Subcutaneous adipose tissue (tissue), 4 donors: Measurements from ENCODE around the gene GATAD2B. TPM values are rescaled to one million over a fixed set of nuclear protein-coding genes. Genes with fewer than 3 reads are reported as not detected.

Experiments used
- total RNA-seq, 4 donors: library from RNA; depleted of rRNA; stranded (reverse); fragments of >200 nt; gene quantifications; one replicate each; pipeline ENCODE4 v1.1.0, GENCODE V29; 2016
- TF ChIP-seq, protein P1 (sequence below): fragments of 450-650 bp; IDR thresholded peaks from one replicate; pipeline ENCODE4 v1.5.1; 2016; ENCODE audit warnings: low read depth, mild to moderate bottlenecking, control low read depth, antibody characterized with exemption, moderate library complexity

GATAD2B gene
- total RNA-seq, 4 donors from 2014 or later = 14.3 to 22.3 (median 18.1) TPM

DNA sequence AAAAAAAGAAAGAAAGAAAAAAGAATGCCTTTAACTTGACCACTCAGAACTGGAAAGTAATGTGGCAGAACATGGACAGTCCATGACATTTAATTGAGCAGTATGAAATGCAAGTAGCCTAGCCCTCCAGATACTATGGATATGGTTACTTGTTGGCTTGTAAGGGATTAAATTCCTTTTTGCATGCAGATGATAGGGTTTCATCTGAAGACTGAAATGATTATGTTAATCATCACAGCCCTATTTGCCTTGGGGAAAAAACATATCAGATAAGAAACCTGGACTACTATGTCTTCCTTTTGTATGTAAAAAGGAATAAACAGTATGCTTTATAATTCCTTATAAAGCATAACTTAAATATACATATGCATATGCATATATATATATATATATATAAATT, 66.0 kb downstream of the GATAD2B start:
- TF ChIP-seq, protein P1, sequence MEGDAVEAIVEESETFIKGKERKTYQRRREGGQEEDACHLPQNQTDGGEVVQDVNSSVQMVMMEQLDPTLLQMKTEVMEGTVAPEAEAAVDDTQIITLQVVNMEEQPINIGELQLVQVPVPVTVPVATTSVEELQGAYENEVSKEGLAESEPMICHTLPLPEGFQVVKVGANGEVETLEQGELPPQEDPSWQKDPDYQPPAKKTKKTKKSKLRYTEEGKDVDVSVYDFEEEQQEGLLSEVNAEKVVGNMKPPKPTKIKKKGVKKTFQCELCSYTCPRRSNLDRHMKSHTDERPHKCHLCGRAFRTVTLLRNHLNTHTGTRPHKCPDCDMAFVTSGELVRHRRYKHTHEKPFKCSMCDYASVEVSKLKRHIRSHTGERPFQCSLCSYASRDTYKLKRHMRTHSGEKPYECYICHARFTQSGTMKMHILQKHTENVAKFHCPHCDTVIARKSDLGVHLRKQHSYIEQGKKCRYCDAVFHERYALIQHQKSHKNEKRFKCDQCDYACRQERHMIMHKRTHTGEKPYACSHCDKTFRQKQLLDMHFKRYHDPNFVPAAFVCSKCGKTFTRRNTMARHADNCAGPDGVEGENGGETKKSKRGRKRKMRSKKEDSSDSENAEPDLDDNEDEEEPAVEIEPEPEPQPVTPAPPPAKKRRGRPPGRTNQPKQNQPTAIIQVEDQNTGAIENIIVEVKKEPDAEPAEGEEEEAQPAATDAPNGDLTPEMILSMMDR = no peak

DNA sequence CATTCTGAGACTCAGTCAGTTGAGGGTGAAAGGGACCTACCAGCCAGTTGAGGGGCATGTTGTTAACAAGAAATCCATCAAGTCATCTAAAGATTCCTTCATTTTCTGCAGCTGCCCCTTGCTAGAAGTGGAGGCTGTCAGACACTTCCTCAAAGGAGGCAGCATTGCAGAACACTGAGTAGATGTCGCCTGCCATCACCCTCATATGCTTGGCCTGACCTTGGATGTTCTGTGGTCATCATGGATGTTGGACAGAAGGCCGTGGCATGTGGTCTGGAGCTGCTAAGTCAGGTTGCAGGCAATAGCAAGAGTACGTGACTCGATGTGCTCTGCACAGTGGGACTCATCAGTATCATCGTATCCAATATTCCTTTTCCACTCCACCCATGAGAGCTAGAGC, 70.6 kb downstream of the GATAD2B start:
- TF ChIP-seq, protein P1 = no peak

DNA sequence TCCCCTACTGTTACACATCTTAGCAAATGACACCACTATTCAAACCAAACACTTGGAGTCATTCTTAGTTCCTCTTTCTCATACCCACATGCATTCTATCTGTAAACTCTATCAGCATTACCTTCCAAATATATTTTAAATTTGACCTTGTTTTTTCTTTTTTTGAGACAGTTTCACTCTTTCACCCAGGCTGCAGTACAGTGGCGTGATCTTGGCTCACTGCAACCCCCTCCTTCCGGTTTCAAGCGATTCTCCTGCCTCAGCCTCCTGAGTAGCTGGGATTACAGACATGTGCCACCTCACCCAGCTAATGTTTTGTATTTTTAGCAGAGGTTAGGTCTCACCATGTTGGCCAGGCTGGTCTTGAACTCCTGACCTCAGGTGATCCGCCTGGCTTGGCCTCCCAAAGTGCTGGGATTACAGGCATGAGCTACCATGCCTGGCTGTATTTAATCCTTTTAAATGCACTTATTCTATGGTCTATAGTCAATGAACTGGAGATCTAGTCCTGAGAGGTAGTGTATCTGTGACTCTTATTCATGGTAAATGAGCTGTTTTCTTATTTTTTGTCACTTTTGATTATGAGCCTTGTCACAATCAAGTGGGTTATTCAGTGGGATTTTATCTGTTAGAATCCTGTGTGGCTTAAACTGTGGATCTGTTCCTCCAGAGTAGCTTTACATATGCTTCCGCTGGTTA, 73.1 kb downstream of the GATAD2B start:
- TF ChIP-seq, protein P1 = no peak

DNA sequence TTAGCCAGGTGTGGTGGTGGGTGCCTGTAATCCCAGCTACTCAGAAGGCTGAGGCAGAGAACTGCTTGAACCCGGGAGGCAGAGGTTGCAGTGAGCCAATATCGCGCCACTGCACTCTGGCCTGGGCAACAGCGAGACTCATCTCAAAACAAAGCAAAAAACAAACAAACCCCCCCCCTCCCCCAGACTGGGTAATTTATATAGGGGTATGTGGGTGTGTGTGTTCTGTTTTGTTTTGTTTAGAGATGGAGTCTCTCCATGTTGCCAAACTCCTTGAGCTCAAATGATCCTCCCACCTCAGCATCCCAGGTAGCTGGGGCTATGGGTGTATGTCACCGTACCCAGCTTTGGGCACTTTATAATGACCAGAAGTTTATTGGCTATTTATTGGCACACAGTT, 74.0 kb downstream of the GATAD2B start:
- TF ChIP-seq, protein P1 = no peak

DNA sequence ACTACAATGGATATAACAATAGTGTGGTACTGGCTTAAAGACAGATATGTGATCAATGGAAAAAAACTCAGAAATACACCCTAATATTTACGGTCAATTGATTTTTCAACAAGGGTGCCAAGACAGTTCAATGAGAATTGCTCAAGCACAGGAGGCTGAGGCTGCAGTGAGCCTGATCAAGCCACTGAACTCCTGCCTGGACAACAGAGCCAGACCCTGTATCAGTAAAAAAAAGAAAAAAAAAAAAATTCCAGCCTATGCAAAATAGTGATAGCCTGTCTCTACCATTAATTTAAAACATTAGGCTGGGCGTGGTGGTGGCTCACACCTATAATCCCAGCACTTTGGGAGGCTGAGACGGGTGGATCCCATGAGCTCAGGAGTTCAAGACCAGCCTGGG, 77.6 kb downstream of the GATAD2B start:
- TF ChIP-seq, protein P1 = no peak

DNA sequence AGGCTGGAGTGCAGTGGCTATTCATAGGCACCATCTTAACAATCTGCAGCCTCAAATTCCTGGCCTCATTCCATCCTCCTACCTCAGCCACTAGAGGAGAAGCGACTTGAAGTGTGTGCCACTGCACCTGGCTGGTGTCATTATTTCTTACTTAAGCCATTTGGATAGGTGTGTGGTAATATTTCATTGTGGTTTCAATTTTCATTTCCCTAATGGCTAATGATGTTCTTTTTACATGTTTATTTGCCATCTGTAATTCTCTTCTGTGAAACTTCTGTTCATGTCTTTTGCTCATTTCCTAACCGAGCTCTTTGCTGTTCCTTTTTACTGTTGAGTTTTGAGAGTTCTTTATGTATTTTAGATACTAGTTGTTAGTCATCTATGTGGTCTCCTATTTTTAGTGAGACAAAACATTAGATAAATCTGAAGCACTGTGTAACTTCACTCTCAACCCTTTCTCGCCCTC, 80.7 kb downstream of the GATAD2B start:
- TF ChIP-seq, protein P1 = no peak

DNA sequence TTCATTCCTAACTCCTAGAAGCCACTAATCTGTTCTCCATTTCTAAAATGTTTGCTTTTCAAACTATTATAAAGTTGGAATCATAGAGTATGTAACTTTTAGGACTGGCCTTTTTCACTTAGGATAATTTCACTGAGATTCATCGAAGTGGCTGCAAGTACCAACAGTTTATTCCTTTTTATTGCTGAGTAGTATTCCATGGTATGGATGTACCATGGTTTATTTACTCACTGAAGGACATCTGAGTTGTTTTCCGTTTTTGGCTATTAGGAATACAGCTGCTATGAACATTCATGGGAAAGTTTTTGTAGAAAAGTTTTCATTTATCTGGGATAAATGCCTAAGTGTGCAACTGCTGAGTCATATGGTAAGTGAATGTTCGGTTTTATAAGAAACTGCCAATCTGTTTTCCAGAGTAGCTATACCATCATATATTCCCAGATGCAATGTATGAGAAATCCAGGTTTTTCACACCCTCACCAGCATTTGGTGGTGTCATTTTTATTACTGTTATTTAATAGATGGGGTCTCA, 81.2 kb downstream of the GATAD2B start:
- TF ChIP-seq, protein P1 = no peak
